Measurements from ENCODE around the gene ASIC4. TPM values are rescaled to one million over a fixed set of nuclear protein-coding genes. Genes with fewer than 3 reads are reported as not detected.

Gene ASIC4
- total and polyA plus RNA-seq, 2 of the 13 experiments (the other 11 are each of a cell fraction or from before 2014, with no cell fraction given) = 0.03 TPM; not detected in 1

- TF ChIP-seq NFATC3 (CRISPR knock-in tag; IDR thresholded peaks at IDR 0.05) (peak; percentile 86; the same call in 1 of the 2 replicates), MZF1 (CRISPR knock-in tag; IDR thresholded peaks at IDR 0.05; ENCODE audit: borderline replicate concordance) (0 out of 2 replicates have a peak, but pooled peaks have one; percentile 53), ZNF160 (CRISPR knock-in tag; IDR thresholded peaks at IDR 0.05) (0 out of 2 replicates have a peak, but pooled peaks have one; percentile 18), MLX (CRISPR knock-in tag; IDR thresholded peaks at IDR 0.05) (no peak), ZNF275 (CRISPR knock-in tag; IDR thresholded peaks at IDR 0.05; ENCODE audit: borderline replicate concordance) (0 out of 2 replicates have a peak, but pooled peaks have one; percentile 12), ZNF773 (CRISPR knock-in tag; IDR thresholded peaks at IDR 0.05; ENCODE audit: borderline replicate concordance) (no peak), HMGXB4 (CRISPR knock-in tag; IDR thresholded peaks at IDR 0.05; ENCODE audit: borderline replicate concordance in 1 of 2, low read depth in 1 of 2) (peak in 1 of 2 experiments; percentile 60; a peak in 1 of 4 replicates), ZBTB4 (CRISPR knock-in tag; IDR thresholded peaks at IDR 0.05; ENCODE audit: borderline replicate concordance) (peak; percentile 17; the same call in 1 of the 2 replicates), ZNF710 (CRISPR knock-in tag; IDR thresholded peaks at IDR 0.05; ENCODE audit: borderline replicate concordance) (peak; percentile 18; the same call in 1 of the 2 replicates), IKZF5 (CRISPR knock-in tag; IDR thresholded peaks at IDR 0.05) (peak; percentile 22), HOXA5 (CRISPR knock-in tag; IDR thresholded peaks at IDR 0.05) (no peak; the same call in 1 of the 2 replicates), PITX1 (CRISPR knock-in tag; IDR thresholded peaks at IDR 0.05) (peak; percentile 42), KDM5B (CRISPR knock-in tag; IDR thresholded peaks at IDR 0.05; ENCODE audit: borderline replicate concordance) (peak; percentile 2; the same call in 1 of the 2 replicates), ZMYM2 (CRISPR knock-in tag; IDR thresholded peaks at IDR 0.05) (no peak), ZNF558 (CRISPR knock-in tag; IDR thresholded peaks at IDR 0.05; ENCODE audit: borderline replicate concordance) (no peak; the same call in 1 of the 2 replicates)
Measured at GRCh38 chr2:219551441-219552381, 37.4 kb downstream of the ASIC4 start (continued).

Data from HepG2 (cell line).